GM12874 (cell line): Measurements from ENCODE around the gene SCAMP2.

ENCODE experiments used
- CTCF ChIP-seq: IDR thresholded peaks from 2 replicates; pipeline ENCODE4 v1.5.1; 2011; ENCODE audit warnings: low read depth, mild to moderate bottlenecking, control low read depth, low read length, moderate library complexity; ENCODE audit not compliant: insufficient read depth

SCAMP2 gene

DNA sequence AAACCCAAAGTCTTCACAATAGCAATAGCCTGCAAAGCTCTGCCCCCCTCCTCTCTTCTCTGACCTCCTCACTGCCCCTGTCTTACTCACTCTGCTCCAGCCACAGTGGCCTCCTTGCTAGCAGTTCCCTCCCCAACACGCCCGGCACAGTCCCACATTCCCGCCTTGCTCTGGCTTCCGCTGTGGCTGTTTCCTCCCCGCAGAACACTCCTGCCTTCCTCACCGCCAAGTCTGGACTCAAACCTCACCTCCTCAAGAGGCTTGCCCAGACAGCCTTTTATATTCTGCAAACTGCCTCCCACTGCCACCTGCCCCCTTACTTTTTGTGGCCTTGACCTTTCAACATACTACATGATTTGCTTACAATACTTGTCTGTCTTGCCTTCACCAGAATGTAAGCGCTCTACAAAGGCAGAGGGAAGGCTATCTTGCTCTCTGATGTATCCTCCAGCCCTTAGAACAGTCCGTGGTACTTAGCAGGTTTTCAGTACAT is 16.3 kb upstream of the SCAMP2 start:
- no peak for TF ChIP-seq CTCF

- no peak for TF ChIP-seq CTCF
Observed at GRCh38 chr15:74888716-74889115, 15.6 kb upstream of the SCAMP2 start.

DNA sequence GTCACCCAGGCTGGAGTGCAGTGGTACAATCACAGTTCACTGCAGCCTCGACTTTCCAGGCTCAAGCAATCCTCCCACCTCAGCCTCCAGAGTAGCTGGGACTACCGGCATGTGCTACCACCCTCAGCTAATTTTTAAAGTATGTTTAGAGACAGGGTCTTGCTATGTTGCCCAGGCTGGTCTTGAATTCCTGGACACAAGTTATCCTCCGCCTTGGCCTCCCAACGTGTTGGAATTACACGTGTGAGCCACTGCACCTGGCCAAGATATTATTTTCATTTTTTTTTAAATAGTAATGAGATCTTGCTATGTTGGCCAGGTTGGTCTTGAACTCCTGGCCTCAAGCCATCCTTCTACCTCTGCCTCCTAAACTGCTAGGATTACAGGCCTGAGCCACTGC is 12.3 kb upstream of the SCAMP2 start:
- TF ChIP-seq CTCF = no peak

DNA sequence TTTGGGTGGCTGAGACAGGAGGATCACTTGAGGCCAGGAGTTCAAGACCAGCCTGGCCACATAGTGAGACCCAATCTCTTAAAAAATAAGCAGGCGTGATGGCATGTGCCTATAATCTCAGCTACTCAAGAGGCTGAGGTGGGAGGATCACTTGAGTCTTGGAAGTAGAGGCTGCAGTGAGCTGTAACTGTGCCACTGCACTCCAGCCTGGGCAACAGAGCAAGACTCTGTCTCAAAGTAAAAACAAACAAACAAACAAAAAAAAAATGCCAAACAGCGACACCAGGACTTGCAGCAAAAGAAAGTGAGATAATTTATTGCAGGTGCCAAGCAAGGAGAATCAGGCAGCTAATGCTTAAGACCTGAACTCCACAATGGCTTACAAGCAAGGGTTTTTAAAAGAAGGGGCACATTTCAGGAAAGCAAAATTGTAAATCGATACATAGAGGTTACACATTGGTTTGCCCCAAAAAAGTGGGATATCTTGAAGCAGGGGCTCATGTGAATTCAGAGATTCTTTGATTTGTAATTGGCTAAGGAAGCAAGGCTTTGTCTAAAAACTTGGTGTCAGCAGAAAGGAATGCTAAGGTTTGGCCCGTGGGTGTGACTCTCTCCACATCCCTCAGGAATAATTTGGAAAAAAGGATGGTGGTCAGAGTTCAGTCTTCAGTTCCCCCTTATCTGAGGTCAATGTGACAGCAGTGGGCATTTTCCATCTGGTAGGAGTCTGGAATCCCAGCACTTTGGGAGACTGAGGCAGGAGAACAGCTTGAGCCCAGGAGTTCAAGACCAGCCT is 11.5 kb upstream of the SCAMP2 start:
- no peak for TF ChIP-seq CTCF

GRCh38 chr15:74882528-74882927 is 9.4 kb upstream of the SCAMP2 start:
- no peak for TF ChIP-seq CTCF

DNA sequence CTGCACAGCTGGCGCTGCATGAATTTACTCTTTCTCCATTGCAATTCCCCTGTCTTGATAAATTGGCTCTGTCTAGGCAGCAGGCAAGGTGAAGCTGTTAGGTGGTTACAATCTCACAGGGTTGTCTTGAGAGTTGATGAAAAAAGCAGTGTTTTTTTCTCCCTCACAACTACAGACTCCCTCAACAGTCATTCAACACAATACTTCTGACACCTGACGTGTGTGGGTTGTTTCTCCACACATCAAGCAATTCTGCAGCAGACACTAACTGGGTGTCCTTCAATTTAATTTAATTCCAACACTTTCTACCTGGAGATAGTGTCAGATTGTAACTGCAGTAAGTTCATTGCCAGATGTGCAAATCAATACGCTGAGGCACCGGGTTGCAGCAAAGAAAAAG is 5.1 kb upstream of the SCAMP2 start:
- no peak for TF ChIP-seq CTCF

- TF ChIP-seq CTCF = no peak
Observed at GRCh38 chr15:74873756-74874424, 725 bp upstream of the SCAMP2 start.
